ENCODE data around the gene IGHMBP2.

Gene IGHMBP2

GRCh38 chr11:68955607-68955958 is 51.9 kb downstream of the IGHMBP2 start:
- TF ChIP-seq CTCF (IDR thresholded peaks at IDR 0.05; ENCODE audit: extremely low read depth, missing control alignments), result no peak
- no peak for DNase-seq (ENCODE audit: low spot score)

GRCh38 chr11:68956142-68956541 is 52.5 kb downstream of the IGHMBP2 start:
- peak; percentile 41 for TF ChIP-seq CTCF (IDR thresholded peaks at IDR 0.05; ENCODE audit: extremely low read depth, missing control alignments)
- DNase-seq (ENCODE audit: low spot score), result peak; percentile 77

- DNase-seq (ENCODE audit: low spot score), result no peak
These were observed 53.0 kb downstream of the IGHMBP2 start for GRCh38 chr11:68956547-68957254.

GRCh38 chr11:68958211-68958610 is 54.5 kb downstream of the IGHMBP2 start:
- no peak for TF ChIP-seq CTCF (IDR thresholded peaks at IDR 0.05; ENCODE audit: extremely low read depth, missing control alignments)
- DNase-seq (ENCODE audit: low spot score), result no peak

More at GRCh38 chr11:68956547-68957254, 53.0 kb downstream of the IGHMBP2 start:
- no peak for TF ChIP-seq CTCF (IDR thresholded peaks at IDR 0.05; ENCODE audit: extremely low read depth, missing control alignments)

- TF ChIP-seq CTCF (IDR thresholded peaks at IDR 0.05; ENCODE audit: extremely low read depth, missing control alignments), result no peak
- no peak for DNase-seq (ENCODE audit: low spot score)
These were observed 56.0 kb downstream of the IGHMBP2 start for GRCh38 chr11:68959465-68960293.

- DNase-seq (ENCODE audit: low spot score), result no peak
- TF ChIP-seq CTCF (IDR thresholded peaks at IDR 0.05; ENCODE audit: extremely low read depth, missing control alignments), result no peak
These were observed 56.8 kb downstream of the IGHMBP2 start for GRCh38 chr11:68960294-68961071.

All from GM20000 (cell line).